GM19463 (cell line): ENCODE results near the gene PLD6.

Experiments
- ATAC-seq: cut with Tn5 transposase; IDR thresholded peaks from one replicate; pipeline ENCODE4 v1.9.1; 2021; ENCODE audit warnings: mild to moderate bottlenecking, moderate library complexity; ENCODE audit not compliant: unreplicated experiment

Gene PLD6

GRCh38 chr17:17180141-17180603, 26.0 kb downstream of the PLD6 start:
- no peak for ATAC-seq

- no peak for ATAC-seq
Observed at GRCh38 chr17:17179371-17179827, 26.7 kb downstream of the PLD6 start.

GRCh38 chr17:17177176-17177575, 29.0 kb downstream of the PLD6 start:
- ATAC-seq = no peak

GRCh38 chr17:17176341-17176740, 29.8 kb downstream of the PLD6 start:
- ATAC-seq = no peak

- ATAC-seq = no peak
Observed at GRCh38 chr17:17175917-17176316, 30.2 kb downstream of the PLD6 start.

GRCh38 chr17:17175340-17175739, 30.8 kb downstream of the PLD6 start:
- no peak for ATAC-seq

GRCh38 chr17:17173921-17174320, 32.2 kb downstream of the PLD6 start:
- ATAC-seq = no peak

- no peak for ATAC-seq
Observed at GRCh38 chr17:17172990-17173389, 33.1 kb downstream of the PLD6 start.

GRCh38 chr17:17172001-17172939, 33.9 kb downstream of the PLD6 start:
- no peak for ATAC-seq

- ATAC-seq = no peak
Observed at GRCh38 chr17:17171186-17171585, 34.9 kb downstream of the PLD6 start.

- ATAC-seq = no peak
Observed at GRCh38 chr17:17170346-17170985, 35.7 kb downstream of the PLD6 start.

GRCh38 chr17:17169396-17169795, 36.7 kb downstream of the PLD6 start:
- no peak for ATAC-seq

GRCh38 chr17:17168401-17168800, 37.7 kb downstream of the PLD6 start:
- ATAC-seq = no peak

- no peak for ATAC-seq
Observed at GRCh38 chr17:17167986-17168385, 38.1 kb downstream of the PLD6 start.

GRCh38 chr17:17167356-17167755, 38.8 kb downstream of the PLD6 start:
- ATAC-seq = no peak

GRCh38 chr17:17166446-17166845, 39.7 kb downstream of the PLD6 start:
- ATAC-seq = no peak

- ATAC-seq = no peak
Observed at GRCh38 chr17:17165666-17166308, 40.3 kb downstream of the PLD6 start.

- ATAC-seq = no peak
Observed at GRCh38 chr17:17164676-17165075, 41.5 kb downstream of the PLD6 start.

- no peak for ATAC-seq
Observed at GRCh38 chr17:17164156-17164555, 42.0 kb downstream of the PLD6 start.

- ATAC-seq = no peak
Observed at GRCh38 chr17:17161759-17162158, 44.4 kb downstream of the PLD6 start.

- no peak for ATAC-seq
Observed at GRCh38 chr17:17161121-17161520, 45.0 kb downstream of the PLD6 start.
